Superior temporal gyrus (tissue), 1 donor: ENCODE results near the gene NLGN3.

Experiments used
- DNase-seq: peaks from one replicate; pipeline ENCODE4 v3.0.0-alpha.2; 2016; ENCODE audit errors: extremely low spot score

Gene NLGN3

GRCh38 chrX:71169586-71169985 is 24.9 kb downstream of the NLGN3 start:
- DNase-seq, result no peak

GRCh38 chrX:71170660-71171059 is 26.0 kb downstream of the NLGN3 start:
- DNase-seq, result no peak

GRCh38 chrX:71171110-71171801 is 26.6 kb downstream of the NLGN3 start:
- DNase-seq, result no peak

DNA sequence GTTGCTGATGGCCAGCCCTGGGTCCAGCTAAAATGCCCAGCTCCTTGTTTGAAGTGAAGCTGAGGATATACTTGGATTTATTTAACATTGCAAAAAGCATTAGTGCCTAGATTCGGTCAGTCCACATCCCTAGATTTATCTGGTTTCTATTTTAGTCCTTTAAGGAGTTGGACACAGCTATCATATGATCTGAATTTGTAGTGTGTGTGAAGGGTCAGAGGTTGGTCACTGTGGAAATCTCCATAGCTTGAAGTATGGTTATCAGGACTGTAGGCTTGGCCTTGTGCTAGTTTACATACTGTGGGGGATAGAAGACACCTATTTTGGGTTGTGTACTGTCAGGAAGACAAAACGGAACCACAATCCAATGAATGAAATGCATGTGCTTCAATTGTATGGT is 28.8 kb downstream of the NLGN3 start:
- no peak for DNase-seq

- DNase-seq, result no peak
Measured at GRCh38 chrX:71174795-71175194, 30.2 kb downstream of the NLGN3 start.

- no peak for DNase-seq
Measured at GRCh38 chrX:71175531-71175930, 30.9 kb downstream of the NLGN3 start.

- no peak for DNase-seq
Measured at GRCh38 chrX:71177327-71177726, 32.7 kb downstream of the NLGN3 start.

DNA sequence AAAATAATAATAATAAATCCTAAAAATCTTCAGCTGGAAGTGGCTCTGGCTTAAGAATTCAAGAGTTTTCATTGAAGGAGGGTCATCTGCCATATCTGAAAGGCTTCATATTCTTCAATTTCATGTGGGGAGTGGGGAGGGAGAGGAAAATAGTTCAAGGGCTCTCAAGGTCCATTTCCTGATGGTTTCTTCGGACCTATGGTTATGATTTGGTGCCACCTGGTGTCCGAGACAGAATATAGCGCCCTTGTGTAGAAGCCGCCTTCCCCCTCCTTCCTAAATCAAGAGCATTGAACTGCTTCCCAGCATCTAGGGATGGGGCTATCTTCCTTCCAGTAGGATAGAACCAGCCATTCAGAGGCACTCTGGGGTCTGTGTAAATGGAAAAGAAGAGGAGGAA is 34.3 kb downstream of the NLGN3 start:
- peak; percentile 81 for DNase-seq

DNA sequence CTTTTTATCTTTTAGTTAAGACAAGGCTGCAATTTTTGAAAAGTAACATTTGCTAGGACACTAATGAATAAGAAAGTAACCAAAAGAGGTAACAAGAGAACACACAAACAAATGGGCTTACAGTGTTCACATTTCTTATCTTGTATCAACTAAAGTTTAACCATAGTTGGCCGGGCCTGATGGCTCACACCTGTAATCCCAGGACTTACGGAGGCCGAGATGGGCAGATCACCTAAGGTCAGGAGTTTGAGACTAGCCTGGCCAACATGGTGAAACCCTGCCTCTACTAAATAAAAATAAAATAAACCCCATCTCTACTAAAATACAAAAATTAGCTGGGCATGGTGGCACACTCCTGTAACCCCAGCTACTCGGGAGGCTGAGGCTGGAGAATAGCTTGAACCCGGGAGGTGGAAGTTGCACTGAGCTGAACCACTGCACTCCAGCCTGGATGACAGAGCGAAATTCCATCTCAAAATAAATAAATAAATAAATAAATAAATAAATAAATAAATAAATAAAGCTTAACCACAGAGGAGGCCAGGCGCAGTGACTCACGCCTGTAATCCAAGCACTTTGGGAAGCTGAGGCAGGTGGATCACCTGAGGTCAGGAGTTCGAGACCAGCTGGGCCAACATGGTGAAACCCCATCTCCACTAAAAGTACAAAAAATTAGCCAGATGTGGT is 36.1 kb downstream of the NLGN3 start:
- peak; percentile 4 for DNase-seq

GRCh38 chrX:71181558-71181909 is 36.9 kb downstream of the NLGN3 start:
- no peak for DNase-seq

DNA sequence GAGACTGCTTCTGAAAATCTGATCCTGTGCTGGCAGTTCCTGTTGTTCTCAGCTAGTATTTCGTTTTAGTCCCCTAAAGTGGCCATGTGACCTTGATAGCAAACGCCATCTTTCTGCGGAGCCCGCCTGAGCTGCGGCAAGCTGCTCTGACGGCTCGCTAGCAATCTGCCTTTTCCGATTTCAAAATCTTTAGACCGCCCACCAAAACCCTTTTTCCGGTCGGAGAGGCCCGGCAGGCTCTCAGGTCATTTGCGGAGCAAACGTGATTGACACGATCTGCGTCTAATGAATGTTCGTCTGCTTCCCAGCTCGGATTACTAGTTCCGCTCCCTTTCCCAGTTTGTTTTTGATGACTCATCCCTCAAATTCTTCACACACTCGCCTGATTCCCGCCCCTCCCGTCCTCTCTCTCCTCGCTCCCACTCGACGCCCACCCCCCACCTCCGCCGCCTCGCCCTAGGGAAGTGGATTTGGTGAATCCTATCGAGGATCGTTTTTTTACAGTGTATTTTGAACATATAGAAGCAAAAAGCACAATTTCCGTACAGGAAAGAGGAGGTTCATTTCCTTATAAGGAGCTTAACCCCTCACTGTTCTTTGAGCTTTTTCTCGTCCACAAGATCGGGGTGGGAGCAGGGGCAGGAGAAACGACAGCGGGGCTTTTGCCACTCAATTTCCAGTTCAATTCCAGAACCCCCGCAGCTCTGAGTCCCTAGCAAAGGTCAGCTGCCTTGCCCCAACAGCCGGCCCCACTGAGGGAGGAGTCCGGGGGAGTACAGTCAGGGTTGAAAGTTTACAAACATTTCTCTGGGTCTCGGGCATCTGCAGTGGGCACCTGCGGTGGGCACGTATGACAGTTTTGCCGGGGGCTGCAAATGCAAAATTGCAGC is 37.5 kb downstream of the NLGN3 start:
- peak; percentile 95 for DNase-seq

- DNase-seq, result no peak
Measured at GRCh38 chrX:71182871-71183270, 38.2 kb downstream of the NLGN3 start.

GRCh38 chrX:71183341-71183740 is 38.7 kb downstream of the NLGN3 start:
- no peak for DNase-seq

- no peak for DNase-seq
Measured at GRCh38 chrX:71184092-71184491, 39.5 kb downstream of the NLGN3 start.

DNA sequence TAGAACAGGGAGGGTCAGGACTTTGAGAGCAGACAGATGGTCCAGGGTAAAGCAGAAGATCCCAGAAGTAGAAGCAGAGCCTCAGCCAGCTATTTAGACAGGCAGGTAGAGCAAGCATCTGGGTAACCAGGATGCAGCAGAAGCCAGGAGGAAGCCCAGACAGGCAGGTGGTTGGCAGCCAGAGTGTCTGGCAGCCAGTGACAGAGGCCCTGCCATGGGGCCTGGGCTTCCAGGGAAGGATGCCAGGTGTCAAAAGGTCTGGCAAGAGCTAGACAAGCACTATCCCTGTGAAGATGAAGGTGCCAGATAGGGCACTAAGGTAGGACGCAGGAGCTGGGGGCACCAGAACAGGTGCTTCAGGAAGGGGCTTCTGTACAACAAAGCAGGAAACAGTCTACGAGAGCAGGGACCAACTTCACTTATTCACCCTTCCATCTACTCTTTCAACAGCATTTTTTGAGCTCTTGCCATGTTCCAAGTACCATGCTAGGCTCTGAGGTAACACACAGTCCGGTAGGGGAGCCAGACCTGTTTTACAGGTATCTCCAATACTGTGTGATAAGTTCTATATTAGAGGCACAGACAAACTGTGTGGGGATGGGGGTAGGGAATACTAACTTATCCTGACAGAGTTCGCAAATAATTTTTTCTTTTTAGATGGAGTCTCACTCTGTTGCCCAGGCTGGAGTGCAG is 40.3 kb downstream of the NLGN3 start:
- DNase-seq, result no peak

DNA sequence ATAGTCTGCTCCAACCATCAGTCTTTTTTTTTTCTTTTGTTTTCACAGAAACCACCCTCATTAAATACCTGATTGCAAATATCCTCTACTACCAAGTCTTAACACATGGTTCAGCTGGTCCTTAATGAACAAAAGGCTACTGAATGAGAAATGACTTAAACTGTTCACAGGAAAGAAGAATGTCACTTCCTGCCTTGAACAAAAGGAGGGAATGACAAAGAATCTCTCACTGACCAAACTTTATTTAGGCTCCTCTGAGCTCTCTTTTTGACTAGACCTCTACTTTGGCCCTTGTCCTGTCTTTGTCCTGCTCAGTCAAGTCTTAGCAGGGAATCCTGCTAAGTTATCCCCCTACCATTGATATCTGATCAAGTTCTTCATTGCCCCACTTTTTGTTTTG is 46.6 kb downstream of the NLGN3 start:
- DNase-seq, result no peak

GRCh38 chrX:71195964-71196649 is 51.5 kb downstream of the NLGN3 start:
- no peak for DNase-seq

GRCh38 chrX:71198066-71198465 is 53.4 kb downstream of the NLGN3 start:
- no peak for DNase-seq

GRCh38 chrX:71199252-71200008 is 54.8 kb downstream of the NLGN3 start:
- no peak for DNase-seq

- no peak for DNase-seq
Measured at GRCh38 chrX:71210816-71211215, 66.2 kb downstream of the NLGN3 start.

GRCh38 chrX:71212536-71212935 is 67.9 kb downstream of the NLGN3 start:
- no peak for DNase-seq
